ENCODE results near the gene HSPA12A. TPM values are rescaled to one million over a fixed set of nuclear protein-coding genes. Genes with fewer than 3 reads are reported as not detected.

HSPA12A gene
- total RNA-seq, 1 donor from 2014 or later: not detected

DNA sequence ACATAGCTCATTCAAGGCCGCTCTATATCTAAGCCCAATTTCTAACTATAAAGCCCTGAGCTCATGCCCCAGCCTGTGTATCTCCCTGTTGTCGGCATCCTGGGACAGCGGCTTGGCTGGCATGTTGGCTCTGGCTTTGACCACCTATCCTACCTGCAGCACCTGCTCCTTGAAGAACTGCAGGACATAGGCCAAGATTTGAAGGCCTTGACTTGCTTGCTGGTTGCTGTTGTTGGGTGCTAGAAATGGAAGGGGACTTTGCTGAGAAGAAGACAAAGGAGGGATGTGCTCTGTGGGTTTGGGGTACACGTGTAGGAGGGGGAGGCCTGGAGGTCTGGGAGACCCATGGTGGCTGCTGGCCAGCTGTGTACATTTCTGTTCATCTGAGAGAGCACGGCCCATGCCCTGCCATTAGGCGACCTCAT is 110.5 kb downstream of the HSPA12A start:
- Mint-ChIP-seq H3K36me3 (ENCODE audit: low read depth) (no peaks in the 10 kb centered on the region), H3K27ac (no peak overlapping the region), H3K4me1 (no peaks in the 10 kb centered on the region), H3K9me3 (no peaks in the 10 kb centered on the region), H3K4me3 (no peak overlapping the region), H3K27me3 (peaks cover 8% of the 10 kb centered on the region)
- intact Hi-C loops (cut with micrococcal nuclease): no loop called here
- no peak for DNase-seq

DNA sequence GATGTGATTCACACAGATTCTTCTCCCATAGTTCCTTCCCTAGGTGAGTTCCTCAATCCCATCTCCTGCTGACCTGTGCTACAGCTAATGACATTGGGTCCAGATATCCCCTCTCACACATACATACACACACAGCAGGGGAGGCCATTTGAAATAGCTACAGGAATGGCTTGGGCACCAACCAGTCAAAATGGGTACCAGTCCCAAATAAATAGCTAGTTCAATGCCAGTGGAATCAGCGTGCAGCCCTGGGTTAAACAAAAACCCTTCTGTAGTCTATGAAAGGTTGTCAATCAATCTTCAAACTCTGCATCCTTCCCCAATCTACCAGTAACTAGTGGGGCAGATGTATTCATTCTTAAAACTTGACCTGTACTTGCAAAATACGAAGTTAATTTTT is 112.3 kb downstream of the HSPA12A start:
- Mint-ChIP-seq H3K36me3 (ENCODE audit: low read depth) (no peaks in the 10 kb centered on the region), H3K27ac (no peak overlapping the region), H3K27me3 (peaks cover 12% of the 10 kb centered on the region), H3K4me3 (no peak overlapping the region), H3K9me3 (no peaks in the 10 kb centered on the region), H3K4me1 (no peaks in the 10 kb centered on the region)
- intact Hi-C loops (cut with micrococcal nuclease): no loop called here
- DNase-seq: no peak

DNA sequence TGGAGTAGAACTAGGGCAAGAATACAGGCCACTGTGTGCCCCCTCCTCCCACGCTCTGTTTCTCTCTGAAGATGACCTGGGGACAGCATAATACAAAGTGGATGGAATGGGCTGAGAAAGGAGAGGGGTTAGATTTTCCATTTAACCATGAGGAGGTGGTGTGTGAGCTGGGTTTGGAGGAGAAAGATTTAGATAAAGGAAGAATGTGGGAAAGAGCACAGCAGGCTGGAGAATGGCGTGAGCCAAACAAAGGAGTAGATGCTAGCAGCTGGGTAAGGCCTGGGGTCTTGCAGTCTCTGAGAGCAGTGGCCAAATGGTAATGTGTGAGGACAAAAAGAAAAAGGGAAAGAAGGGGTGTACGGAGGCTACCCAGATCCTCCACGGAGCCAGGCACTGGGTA is 113.0 kb downstream of the HSPA12A start:
- Mint-ChIP-seq H3K9me3 (no peaks in the 10 kb centered on the region), H3K27me3 (peaks cover 12% of the 10 kb centered on the region), H3K36me3 (ENCODE audit: low read depth) (no peaks in the 10 kb centered on the region), H3K27ac (no peak overlapping the region), H3K4me3 (no peak overlapping the region), H3K4me1 (no peaks in the 10 kb centered on the region)
- intact Hi-C loops (cut with micrococcal nuclease): no loop called here
- no peak for DNase-seq

DNA sequence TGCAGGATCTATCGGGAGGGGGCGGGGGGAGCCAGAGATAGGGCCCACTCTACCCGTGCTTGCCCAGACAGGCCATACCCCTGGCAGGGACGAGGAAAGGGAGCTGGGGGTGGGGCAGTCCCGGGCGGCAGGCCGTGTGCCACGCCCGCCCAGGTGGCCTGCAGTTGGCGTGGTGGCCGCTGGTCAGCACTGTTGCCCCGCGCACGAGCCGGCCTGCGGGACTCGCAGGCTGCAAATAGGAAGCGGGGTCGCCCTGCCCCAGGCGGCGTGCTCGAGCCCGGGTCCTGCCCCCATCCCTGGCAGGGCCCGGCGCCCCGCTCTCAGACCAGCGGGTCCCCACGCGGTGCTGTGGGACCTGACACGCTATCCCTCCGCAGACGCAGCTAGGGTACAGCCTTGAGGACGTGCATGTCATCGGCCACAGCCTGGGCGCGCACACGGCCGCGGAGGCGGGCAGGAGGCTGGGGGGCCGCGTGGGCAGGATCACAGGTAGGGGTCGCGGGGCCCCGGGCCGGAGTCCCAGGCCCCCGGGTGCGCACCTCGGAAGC is 114.9 kb downstream of the HSPA12A start:
- intact Hi-C loops (cut with micrococcal nuclease): no loop called here
- no peak overlapping the region for H3K4me3 Mint-ChIP-seq
- H3K36me3 Mint-ChIP-seq (ENCODE audit: low read depth): no peaks in the 10 kb centered on the region
- no peaks in the 10 kb centered on the region for H3K4me1 Mint-ChIP-seq
- peaks cover 12% of the 10 kb centered on the region for H3K27me3 Mint-ChIP-seq
- H3K9me3 Mint-ChIP-seq: no peaks in the 10 kb centered on the region
- H3K27ac Mint-ChIP-seq: no peak overlapping the region
- DNase-seq: no peak

DNA sequence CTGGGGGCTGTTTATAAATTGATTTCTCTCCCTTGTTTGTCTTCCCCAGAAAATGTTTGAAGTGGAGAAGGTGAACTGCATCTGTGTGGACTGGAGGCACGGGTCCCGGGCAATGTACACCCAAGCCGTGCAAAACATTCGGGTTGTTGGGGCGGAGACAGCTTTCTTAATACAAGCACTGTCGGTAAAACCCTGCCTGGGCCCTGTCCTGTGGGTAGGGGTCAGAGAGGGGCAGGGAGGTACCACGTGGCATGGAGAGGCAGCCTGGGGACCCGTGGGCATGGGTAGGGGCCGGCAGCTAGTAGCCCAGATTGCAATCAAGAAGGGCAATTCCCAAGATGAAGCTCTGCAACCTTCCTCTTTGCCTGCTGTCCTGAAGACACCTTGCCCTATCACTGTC is 115.6 kb downstream of the HSPA12A start:
- intact Hi-C loops (cut with micrococcal nuclease): no loop called here
- H3K9me3 Mint-ChIP-seq: no peaks in the 10 kb centered on the region
- no peaks in the 10 kb centered on the region for H3K36me3 Mint-ChIP-seq (ENCODE audit: low read depth)
- H3K27ac Mint-ChIP-seq: no peak overlapping the region
- no peak for DNase-seq
- no peaks in the 10 kb centered on the region for H3K4me1 Mint-ChIP-seq
- peaks cover 12% of the 10 kb centered on the region for H3K27me3 Mint-ChIP-seq
- no peak overlapping the region for H3K4me3 Mint-ChIP-seq

DNA sequence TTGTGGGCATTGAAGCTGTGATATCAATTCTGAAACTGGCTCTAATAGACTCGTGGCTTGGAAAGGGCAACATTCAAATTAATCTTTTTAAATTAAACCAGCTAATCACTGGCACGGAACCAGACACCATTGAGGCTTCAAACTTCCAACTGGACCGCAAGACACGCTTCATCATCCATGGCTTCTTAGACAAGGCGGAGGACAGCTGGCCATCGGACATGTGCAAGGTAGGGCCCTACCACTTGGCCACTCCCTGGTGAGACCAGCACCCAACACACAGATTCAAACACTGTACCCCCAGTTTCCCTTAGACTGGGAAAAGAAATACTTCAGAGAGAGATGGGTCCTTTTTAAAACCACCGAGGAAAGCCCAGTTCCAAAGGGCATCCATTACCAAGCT is 116.5 kb downstream of the HSPA12A start:
- Mint-ChIP-seq H3K27ac (no peak overlapping the region), H3K9me3 (no peaks in the 10 kb centered on the region), H3K4me3 (no peak overlapping the region), H3K36me3 (ENCODE audit: low read depth) (no peaks in the 10 kb centered on the region), H3K27me3 (peaks cover 12% of the 10 kb centered on the region), H3K4me1 (no peaks in the 10 kb centered on the region)
- intact Hi-C loops (cut with micrococcal nuclease): no loop called here
- DNase-seq: no peak

DNA sequence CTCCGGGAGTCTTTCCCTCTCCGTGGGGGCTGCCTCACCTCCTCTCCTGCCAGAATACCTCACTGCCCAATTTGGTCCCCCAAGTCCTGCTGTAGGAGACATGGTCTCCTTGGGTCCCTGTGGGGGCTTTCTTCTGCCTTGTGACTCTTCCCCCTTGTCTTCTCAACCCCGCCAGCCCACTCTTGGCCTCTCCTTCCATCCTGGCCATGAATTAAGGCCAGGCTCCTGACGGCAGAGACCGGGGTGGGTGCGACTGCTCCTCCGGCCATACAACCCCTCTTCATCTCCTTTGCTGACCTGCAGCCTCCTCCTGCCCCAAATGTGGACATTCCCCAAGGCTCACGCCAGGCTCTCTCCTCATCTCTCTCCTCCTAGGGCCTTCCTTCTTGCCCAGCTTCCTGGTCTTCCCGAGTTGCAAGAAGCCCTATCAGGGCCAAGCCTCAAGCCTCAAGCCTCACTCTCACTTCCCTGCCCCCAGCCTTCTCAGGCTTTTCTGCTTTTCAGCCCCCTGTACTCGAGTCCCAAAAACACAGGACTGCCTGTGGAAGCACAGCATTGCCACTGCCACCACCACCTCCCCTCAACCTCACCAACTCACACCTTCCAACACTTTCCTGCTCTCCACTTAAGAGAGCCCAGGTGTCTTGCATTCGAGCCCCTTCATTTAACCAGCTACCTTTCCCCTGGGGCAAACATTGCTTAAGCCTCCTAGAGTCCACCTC is 120.3 kb downstream of the HSPA12A start:
- Mint-ChIP-seq H3K27me3 (peaks cover 4% of the 10 kb centered on the region), H3K27ac (no peak overlapping the region), H3K9me3 (no peaks in the 10 kb centered on the region), H3K4me3 (no peak overlapping the region), H3K4me1 (no peaks in the 10 kb centered on the region), H3K36me3 (ENCODE audit: low read depth) (no peaks in the 10 kb centered on the region)
- DNase-seq: no peak
- intact Hi-C loops (cut with micrococcal nuclease): no loop called here

DNA sequence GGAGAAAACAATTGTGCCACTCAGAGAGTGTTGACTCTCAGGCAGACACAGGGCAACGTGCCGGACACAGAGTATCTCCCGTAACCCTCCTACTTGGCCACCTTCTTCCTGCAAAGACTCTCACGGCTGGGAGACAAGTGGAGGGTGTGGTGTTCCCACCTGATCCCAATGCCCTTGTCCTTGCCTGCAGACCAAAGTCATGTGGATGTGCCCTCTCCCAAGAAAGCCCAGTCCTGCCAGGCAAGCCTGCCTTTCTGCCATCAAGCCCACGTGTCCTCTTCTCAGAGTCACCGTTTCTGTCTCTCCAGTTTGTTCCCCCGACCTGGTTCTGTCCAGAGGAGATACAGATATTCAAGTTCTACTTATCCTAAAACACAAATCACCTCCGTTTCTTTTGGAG is 120.9 kb downstream of the HSPA12A start:
- intact Hi-C loops (cut with micrococcal nuclease): no loop called here
- H3K9me3 Mint-ChIP-seq: no peaks in the 10 kb centered on the region
- no peak overlapping the region for H3K27ac Mint-ChIP-seq
- peaks cover under 1% of the 10 kb centered on the region for H3K27me3 Mint-ChIP-seq
- DNase-seq: no peak
- no peak overlapping the region for H3K4me3 Mint-ChIP-seq
- no peaks in the 10 kb centered on the region for H3K36me3 Mint-ChIP-seq (ENCODE audit: low read depth)
- H3K4me1 Mint-ChIP-seq: no peaks in the 10 kb centered on the region

Other genes starting within 250 kb of the HSPA12A start
- not detected in 2 replicates for gene PNLIP, start 196.6 kb downstream of the HSPA12A start, total RNA-seq
- not detected in 2 replicates for gene PNLIPRP1, start 151.6 kb downstream of the HSPA12A start, total RNA-seq
- gene PNLIPRP2, start 121.6 kb downstream of the HSPA12A start, total RNA-seq: not detected in 2 replicates
- not detected in 2 replicates for gene ENO4, start 106.9 kb upstream of the HSPA12A start, total RNA-seq